Renal cortical epithelial cell (primary cell): ENCODE data around the gene SLC2A1. TPM values are rescaled to one million over a fixed set of nuclear protein-coding genes. Genes with fewer than 3 reads are reported as not detected.

ENCODE experiments used
- DNase-seq: peaks from one replicate; pipeline ENCODE4 v3.0.0-alpha.2; 2011; ENCODE audit warnings: low read depth
- total RNA-seq: library from RNA; depleted of rRNA; stranded (reverse); fragments of >200 nt; gene quantifications from 2 replicates; pipeline ENCODE4 v1.2.3, GENCODE V29; 2014

The SLC2A1 gene
- total RNA-seq, 1 donor from 2014 or later = 578 TPM

DNA sequence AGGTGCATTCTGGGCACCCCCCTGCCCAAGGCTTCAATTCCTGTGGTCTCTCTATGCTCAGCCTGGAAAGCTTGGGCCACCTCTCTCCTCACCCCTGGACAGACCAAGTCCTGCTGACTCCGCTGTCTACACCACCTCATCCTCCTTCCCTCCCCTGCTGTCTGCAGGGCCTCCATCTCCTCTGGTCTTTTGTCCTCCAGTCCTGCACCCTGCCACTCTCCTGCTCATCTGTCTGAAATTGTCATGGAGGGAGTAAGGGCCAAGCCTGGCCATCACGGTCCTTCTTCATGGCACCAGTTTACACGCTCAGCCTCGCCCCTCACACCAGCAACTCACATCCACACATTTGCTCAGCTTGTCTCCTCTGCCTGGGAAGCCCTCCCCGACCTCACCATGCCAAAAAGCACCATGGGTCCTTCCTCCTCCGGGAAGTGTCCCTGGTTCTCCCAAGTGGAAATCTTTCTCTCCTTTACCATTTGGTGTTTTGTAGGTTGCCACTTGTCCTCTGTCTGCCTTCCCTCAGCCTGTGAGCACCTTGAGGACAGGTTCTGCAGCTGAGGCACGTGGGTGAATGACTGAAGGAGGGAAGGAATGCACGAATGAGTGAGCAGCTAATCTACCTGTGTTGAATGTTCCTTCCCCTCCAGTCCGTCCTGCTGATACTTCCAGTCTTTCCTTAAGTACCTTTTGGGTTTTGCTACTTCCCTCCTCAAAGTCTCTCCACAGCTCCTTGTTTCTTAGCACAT, 2.1 kb upstream of the SLC2A1 start:
- DNase-seq = no peak

DNA sequence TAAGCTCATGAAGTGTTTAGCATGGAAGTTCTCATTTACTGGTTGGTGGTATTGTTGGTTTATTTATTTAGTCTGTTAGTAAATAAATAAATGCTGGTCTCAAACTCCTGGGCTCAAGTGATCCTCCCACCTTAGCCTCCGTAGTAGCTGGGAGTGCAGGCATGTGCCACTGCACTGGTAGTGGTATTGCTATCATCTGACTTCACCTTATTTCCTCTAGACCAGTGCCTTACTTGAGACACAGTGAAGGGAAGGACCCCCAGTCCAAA, 1.4 kb upstream of the SLC2A1 start:
- DNase-seq = no peak

DNA sequence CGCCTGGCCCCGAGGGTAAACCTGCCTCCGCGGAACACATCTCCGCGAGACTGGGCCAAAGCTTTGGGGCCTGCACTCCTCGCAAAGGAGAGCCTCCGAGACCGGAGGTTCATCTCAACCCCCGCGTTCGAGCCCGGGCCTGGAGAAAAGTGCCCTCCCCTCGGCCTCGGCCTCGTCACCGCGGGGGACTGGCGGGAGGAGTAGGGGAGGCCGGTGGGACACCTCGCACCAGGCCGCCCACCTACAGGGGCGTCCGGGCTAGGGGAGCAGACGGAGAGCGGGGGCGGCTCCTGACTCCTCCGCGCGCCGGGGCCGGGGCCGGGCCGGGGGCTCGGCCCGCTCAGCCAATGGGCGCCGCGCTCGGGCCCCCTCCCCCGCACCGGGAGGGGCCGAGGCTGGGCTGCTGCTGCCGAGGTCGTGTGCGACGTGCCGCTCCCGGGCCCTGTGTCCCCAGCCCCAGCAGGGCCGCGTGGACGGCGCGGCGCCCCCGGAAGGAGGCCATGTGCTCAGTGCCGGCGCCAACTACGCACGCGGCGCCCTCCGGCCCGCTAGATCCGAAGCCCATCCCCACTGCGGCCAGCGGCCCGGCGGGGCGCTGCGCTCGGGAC, 684 bp downstream of the SLC2A1 start:
- no peak for DNase-seq

DNA sequence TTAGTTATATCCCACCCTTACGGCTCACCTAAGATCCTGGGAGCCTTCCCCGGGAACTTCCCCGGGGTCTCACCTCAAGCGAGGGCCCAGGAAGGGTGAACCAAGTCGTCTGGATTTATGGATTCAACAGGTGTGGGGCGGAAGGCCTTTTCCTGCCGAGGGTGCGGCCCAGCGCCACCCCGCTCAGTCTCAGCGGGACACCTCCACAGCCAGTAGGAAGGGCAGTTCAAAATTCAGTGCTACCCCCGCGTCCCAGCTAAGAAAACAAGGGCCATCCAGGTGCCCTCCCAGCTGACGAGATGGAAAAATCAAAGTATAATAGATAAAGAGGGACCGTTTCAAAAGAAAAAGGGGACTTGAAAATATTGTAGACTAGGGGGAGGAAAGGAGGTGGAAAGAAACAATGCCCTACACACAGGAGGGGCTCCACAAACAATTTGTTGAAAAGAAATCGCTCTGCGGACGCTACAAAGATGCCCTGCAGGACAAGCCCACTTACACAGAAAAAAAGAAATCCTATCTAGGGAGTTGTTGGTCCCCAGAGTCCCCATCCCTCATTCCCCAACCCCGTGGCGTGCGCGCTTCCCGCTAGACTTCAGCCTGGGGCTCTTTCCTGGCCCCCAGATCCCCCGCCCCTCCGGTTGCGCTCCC, 1.3 kb downstream of the SLC2A1 start:
- DNase-seq = no peak

DNA sequence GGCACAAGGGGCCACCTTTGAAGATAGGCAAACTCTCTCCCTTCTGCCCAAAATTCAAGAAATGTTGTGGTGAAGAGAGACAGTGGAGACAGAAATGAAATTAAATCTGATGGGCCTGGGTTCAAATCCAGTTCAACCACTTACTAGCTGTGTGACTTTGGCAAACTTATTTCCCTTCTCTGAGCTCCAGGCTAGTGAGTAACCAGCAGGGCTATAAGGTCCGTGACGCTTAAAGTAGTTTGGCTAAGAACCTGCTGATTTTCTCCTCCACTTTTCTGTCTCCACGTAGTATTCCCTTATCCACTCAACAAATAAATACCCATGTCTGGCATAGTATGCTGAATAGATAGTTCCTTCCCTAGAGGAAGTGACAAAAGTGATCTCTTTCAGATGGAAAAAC, 1.9 kb downstream of the SLC2A1 start:
- DNase-seq = no peak

DNA sequence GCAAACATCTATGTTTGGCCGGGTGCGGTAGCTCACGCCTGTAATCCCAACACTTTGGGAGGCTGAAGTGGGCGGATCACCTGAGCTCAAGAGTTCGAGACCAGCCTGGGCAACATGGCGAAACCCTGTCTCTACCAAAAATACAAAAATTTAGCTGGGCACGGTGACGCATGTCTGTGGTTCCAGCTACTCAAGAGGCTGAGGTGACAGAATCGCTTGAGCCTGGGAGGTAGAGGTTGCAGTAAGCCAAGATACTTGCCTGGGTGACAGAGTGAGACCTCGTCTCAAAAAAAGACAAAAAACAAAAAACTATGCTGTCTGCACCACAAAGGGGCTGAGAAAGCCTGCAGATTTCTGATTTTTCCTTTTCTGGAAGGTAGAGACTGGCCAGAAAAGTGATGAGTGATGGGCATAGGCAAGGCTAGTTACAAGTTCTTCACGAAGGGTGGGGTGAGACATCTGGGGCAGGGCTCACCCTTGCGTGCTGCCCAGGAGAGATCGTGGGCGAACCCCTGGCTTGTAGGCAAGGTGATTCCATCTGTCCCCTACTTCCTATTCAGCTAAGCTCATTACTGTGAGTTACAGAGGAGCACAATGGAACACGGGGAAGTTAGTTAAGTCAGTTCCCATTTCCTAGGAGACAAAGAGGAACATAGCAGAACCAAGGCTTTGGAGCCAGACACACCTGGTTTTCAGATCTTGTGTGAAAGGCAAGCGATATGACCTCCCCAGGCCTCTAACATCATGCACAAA, 3.2 kb downstream of the SLC2A1 start:
- no peak for DNase-seq

DNA sequence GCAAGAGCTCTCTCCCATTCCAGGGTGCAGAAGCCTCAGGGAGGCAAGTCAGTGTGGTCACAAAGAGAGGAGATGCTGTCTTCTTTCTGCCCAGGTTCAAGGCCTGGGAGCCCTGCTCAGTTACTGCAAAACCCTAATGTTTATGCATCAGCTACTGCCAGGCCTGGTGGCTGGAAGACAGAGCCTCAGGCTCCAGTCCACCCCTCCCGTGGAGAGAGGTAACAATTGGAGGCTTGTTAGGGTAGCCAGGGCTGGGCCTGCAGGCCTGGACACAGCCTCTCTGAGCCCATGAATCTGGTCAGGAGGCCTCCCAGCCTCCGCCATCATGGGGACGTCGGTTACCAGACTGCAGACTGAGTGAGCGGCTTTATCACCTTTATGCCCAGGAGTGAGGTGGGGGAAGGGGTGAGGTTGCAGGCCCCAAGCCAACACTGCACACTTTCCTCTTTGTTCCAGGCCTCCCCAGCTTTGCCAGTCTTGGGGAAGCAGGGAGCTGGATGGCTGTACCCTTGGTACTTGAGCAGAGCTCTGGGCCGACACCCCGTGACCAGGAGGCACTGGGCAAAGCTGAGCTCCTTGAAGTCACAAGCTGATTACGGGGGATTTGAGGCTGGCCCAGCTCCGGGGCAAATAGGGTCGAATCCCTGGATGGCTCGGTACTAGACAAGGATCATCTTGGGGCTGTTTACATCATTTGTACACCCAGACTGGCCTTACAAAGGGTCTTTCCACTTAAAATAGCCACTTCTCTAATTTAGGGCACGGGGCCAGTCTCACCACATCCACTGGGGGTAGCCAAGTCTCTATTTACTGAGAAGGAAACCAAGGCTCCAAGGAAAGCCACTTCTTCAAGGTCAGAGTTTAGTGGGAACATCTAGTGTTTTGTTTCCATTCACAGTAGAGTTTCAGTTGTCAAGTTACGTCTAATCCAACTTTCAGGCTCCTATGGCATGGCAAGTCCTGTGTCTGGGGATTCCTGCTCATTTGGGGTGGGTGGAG, 5.2 kb downstream of the SLC2A1 start:
- no peak for DNase-seq

DNA sequence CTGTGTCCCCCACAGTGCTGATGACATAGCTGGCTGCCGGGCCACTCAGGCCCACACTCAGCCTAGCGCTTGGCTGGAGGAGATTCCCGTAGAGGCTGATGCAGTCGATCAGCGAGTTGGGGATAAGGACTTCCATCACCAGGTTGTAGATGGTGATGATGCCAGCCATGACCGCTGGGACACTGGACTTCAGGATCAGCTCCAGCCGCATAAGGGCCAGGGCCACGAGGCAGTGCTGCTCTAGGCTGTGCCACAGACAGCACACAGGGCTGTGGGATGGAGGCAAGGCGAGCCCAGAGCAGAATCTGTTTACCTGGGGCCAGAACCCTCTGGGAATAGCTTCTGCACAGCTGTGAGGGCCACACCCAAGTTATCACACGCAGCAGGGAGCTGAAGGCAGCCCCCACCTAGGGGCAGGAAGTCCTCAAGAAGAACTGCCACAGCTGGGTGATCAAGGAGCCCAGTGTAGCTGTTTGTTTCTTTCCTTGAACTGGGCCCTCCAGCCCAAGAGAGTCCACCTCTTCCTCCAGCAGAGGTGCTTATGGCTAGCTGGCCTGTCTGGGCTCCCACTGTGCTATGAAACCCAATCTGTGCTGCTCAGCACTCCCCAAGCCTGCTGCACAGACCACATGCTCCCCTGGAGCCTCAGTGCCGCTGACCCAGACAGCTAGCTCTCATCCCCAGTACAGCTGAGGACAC, 6.2 kb downstream of the SLC2A1 start:
- DNase-seq = no peak

DNA sequence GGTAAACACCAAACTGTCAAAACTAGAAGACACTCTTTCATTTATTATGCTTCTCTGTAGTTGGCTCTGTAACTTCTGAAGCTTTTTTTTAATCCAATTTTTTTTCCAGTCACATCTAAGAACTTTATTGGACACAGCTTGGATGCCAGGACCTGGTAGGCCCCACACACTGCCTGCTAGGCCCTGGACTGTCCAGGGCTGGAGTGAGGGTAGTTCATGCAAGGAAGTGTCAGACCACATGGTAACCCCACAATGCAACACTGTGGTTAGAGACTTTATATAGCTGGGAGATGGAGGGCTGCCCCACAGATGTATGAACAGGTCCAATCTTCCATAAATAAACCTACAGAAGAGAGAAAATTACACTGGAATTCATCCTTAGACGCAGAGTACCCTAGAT, 7.1 kb downstream of the SLC2A1 start:
- no peak for DNase-seq

DNA sequence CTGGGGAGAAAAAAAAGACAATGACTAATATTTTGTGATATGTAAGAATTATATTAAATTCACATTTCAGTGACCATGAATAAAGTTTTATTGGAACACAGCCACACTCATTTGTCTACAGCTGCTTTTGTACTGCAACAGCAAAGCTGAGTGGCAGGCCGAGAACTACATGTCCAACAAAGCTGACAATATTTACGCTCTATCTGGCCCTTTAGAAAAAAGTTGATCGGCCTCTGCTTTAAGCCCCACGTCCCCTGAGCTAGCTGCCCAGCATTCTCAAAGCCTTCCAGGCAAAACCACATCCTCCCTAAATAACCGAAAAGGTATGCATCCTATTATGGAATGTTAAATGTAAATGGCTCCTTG, 8.6 kb downstream of the SLC2A1 start:
- DNase-seq = peak; percentile 59

DNA sequence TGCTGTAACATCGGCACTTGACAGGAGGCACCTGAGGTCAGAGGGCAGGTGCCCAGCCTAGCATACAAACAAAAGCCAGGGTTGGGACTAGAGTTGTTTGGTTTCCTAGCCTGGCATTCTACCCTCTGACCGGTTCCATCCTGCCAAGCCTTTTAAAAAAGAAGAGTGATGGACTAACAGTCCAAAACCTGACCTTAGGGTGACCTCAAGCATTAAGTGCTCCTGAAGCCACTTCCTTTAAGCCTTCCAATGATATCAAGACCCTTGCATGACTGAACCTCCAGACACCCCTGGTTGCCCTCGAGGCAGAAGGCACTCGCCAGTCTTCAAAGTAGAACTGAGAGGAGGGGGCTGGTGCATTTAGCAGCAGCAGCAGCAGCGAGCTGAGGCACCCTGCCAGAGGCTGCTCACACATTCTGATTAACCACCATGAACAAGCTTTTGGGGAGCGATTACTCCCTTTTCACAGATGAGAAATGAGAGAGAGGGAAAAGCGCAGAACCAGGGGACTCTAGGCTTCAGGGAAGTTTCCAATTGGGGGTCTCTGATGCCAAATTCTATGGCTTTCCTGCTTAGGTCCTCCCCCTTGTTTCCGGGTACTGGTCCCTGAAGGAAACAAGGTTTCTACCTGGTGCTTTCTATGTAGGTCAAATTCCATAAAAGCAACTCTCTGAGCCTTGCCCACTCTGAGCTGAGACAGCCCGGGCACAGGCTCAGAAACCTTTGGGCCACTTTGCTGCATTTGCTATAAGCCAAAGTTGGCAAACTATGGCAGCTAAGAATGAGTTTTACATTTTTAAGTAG, 9.2 kb downstream of the SLC2A1 start:
- no peak for DNase-seq

DNA sequence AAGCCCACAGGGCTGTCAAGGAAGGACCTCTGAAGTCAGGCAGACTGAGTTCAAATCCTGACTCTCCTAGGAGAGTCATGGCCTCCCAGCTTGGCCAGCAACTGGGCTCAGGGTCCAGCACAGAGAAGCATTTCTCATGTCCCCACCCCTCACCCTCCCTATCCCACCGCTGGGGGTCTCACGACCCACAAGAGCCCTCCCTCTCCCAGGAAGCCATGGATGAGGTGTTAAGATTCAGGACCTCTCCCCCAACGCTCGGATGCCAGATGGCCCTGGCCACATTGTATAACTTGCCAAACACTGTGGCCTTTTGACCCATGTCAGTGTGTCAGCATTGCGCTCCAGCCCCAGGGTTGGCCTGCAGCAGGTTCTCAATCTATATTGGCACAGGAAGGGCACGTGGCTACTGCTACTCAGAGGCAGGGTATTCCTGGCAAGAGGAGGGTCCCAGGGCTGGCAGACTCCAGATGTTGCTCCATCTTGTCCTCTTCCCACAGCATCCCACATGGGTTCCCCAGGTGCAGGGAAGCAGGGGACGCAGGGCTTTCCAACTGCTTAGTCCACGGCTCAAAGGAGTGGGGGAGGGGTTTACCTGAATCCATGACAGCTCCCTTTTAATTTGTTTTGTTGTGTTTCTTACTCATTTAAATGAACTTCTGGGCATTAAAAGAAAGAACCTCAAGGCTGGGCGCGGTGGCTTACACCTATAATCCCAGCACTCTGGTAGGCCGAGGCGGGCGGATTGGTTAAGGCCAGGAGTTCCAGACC, 10.5 kb downstream of the SLC2A1 start:
- no peak for DNase-seq

DNA sequence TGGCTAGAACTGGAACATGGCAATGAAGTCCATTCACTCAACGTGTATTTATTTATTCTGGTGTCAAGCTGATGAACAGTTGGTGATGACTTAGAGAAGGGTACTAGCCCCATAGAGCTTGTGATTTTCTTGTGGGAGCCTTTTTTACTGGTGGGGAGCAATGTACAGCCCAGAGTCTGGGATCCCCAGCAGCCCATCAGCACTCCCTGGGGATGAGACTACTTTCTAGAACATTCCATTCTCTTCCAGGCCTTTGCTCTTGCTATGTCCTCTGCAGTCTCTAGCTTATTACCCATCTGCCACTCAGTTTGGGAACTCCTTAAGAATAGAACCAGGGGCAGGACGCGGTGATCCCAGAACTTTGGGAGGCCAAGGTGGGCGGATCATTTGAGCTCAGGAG, 11.6 kb downstream of the SLC2A1 start:
- DNase-seq = no peak

DNA sequence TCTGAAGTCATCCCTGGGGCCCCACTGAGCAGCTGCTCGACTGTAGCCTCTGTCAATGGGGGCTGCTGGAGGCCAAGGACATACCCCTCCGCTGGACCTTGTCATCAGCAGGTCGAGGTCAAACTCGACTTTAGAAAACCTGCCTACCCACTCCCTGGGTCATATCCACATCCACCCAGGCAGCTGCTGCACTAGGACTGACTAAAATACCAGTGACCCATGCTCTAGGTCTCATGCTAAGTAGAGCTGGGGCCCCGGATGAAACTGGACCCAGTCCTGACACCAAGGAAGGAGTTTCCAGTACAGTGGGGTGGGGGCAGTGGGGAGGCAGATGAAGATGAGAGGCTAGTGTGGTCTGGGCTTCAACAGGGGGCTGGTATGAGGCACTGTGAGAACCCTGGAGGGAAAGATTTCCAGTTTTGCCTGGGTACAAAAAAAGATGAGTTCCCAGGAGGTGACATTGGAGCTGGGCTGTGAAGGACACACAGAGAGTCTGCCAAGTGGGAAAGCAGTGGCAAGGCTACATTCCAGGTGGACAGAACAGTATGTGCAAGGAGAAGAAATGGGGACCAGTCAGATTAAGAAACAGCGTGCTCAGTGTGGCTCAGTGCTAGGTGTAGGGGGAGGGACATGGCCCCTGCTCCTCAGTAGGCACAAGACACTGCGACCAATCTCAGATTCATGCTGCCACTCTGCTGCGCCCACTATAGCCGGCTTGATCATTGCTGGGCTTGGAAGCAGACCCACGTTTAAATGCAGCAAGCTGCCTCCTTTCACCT, 12.4 kb downstream of the SLC2A1 start:
- no peak for DNase-seq

DNA sequence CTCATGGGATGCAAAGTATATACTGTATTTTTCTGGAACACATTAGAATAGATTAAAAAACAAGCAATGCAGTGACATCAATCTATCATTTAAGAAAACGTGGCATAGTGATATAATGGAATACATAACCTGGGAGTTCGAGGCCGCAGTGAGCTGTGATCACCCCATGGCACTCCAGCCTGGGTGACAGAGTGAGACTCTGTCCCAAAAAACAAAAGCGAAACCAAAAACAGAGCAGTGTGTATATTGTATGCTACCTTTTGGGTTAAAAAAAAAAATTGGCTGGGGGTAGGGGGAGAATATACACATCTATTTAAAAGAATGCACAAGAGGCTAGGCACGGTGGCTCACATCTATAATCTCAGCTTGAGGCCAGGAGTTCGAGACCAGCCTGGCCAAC, 13.5 kb downstream of the SLC2A1 start:
- no peak for DNase-seq

DNA sequence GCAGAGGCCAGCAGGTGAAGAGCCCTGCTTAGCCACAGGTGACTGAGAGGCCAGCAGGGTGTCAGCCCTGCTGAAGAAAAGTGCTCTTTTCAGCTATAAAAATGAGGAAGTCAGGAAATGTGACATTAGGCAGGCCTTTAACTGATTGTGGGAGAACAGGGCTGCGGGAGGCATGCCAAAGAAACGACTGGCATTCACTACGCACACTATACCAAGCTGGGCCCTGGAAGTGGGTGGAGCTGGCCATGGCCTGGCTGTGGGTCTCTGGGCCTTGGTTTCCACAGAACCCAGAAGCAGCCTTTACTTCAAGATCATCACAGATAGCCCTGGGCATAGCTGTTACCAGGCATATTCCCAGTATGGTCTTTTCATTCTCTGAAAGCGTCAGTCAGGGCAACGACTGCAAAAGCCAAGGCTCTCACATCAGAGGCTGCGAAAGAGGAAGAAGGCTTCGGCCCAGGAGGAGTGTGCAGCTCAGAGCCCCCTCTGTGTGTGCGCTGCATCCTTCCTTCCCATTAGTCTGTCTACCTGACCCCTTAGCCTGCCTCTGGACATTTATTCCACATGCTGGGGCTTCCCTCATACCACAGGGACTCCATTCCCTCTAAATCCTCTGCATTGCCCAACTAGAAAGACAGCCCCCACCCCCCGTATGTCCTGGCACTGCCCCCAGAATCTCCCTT, 14.3 kb downstream of the SLC2A1 start:
- DNase-seq = no peak

DNA sequence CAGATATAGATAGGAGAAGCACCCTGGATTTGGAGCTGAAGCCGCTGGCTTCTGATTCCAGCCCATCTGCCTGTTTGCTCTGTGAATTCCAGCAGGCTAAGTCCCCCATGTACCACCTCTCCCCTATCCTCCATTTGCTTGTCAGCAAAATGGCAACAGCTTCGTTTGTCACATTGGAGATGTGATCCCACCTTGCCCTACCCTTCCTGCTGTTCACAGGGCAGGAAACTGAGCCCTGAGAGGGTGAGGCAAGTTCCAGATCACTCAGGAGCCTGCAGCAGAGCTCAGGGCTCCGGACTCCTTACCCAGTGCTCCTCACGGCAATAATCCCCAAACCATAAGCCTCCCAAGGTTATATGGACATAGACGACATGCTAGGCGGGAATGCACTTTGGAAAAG, 14.9 kb downstream of the SLC2A1 start:
- DNase-seq = no peak

DNA sequence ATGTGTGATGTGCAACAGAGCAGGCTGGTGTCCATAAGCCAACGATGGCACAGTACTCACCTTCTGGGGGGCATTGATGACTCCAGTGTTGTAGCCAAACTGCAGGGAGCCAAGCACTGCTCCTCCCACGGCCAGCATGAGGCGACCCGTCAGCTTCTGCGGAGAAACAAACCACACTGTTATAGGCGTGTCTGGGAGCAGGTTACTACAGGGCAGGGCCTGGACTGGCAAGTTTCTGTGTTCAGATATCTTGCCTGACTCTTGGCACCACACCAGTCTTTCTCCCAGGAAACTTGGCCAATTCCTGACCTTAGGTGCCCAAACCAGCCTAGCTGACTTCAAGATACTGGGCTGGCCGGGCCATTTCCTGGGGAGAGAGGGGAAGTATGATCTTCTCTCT, 15.5 kb downstream of the SLC2A1 start:
- peak; percentile 93 for DNase-seq
